Stimulated activated memory B cell treated with anti-CD40 and anti-IgM and Interleukin-4, amounts not matched to agents 10 μg/mL and 1 μg/mL and 100 μg/mL, for 72 hours (primary cell): Measurements from ENCODE around the gene GRN.
"Not testable (repeated sequence)": the region's sequence is repeated elsewhere in the genome, so short reads cannot be mapped to it uniquely, and the experiment has no call there.

ENCODE experiments used
- ATAC-seq: fragments of 150-1000 bp; cut with Tn5 transposase; 2 replicates; pipeline ENCODE4 v1.10.0; 2021
- H3K27ac Mint-ChIP-seq: one replicate; pipeline ENCODE4 v1.8.0; 2022; ENCODE audit warnings: mild to moderate bottlenecking, mixed read lengths
- H3K27me3 Mint-ChIP-seq: one replicate; pipeline ENCODE4 v1.8.0; 2022; ENCODE audit warnings: mixed read lengths
- H3K36me3 Mint-ChIP-seq: one replicate; pipeline ENCODE4 v1.8.0; 2022; ENCODE audit warnings: mixed read lengths
- H3K4me1 Mint-ChIP-seq: one replicate; pipeline ENCODE4 v1.8.0; 2022; ENCODE audit warnings: mixed read lengths
- H3K4me3 Mint-ChIP-seq: one replicate; pipeline ENCODE4 v1.8.0; 2022; ENCODE audit warnings: mild to moderate bottlenecking, moderate library complexity, mixed read lengths
- H3K9me3 Mint-ChIP-seq: one replicate; pipeline ENCODE4 v1.8.0; 2022; ENCODE audit warnings: mixed read lengths

GRN gene

DNA sequence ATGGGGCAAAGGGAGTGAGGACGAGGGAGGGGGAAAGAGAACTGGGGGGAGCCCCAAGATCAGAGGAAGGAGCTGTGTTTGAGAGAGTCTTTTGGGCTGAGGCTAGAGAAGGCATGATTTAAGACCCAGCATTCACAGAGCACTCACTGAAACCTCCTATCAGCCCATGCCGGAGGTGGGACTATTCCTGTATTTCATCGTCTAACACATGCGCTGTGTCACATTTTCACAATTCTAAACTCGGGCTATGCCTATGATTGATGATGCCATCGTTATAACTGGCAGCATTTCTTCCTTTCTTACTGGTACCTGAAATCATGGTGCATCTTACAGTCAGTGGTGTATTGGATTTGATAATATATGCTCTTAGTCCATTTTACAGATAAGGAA, 15.0 kb downstream of the GRN start:
- Mint-ChIP-seq H3K4me3 (no peak overlapping the region), H3K27me3 (peaks cover 24% of the 10 kb centered on the region), H3K27ac (no peak overlapping the region), H3K36me3 (no peaks in the 10 kb centered on the region), H3K4me1 (peaks cover 9% of the 10 kb centered on the region), H3K9me3 (no peaks in the 10 kb centered on the region)
- ATAC-seq: no peak

DNA sequence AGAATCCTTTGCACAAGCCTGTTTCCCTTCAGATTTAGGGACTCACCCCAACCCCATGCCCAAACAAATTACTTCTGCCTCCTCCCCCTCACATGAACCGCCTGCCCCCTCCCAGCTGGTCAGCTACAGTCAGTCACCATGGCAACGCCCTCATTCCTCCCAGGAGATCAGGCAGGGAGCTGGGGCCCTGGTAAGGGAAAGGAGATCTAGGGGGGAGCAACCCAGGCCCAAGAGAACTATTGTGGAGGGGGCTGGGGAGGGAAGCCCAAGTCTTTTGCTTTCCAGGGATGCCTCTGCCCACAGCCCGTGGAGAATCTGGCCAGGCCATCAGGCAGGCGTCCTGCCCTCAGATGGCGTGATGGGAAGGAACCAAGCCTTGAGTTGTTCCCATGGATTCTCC, 15.7 kb downstream of the GRN start:
- H3K4me1 Mint-ChIP-seq: peaks cover 9% of the 10 kb centered on the region
- no peaks in the 10 kb centered on the region for H3K36me3 Mint-ChIP-seq
- H3K27me3 Mint-ChIP-seq: peaks cover 25% of the 10 kb centered on the region
- no peak for ATAC-seq
- H3K9me3 Mint-ChIP-seq: no peaks in the 10 kb centered on the region
- no peak overlapping the region for H3K4me3 Mint-ChIP-seq
- no peak overlapping the region for H3K27ac Mint-ChIP-seq

DNA sequence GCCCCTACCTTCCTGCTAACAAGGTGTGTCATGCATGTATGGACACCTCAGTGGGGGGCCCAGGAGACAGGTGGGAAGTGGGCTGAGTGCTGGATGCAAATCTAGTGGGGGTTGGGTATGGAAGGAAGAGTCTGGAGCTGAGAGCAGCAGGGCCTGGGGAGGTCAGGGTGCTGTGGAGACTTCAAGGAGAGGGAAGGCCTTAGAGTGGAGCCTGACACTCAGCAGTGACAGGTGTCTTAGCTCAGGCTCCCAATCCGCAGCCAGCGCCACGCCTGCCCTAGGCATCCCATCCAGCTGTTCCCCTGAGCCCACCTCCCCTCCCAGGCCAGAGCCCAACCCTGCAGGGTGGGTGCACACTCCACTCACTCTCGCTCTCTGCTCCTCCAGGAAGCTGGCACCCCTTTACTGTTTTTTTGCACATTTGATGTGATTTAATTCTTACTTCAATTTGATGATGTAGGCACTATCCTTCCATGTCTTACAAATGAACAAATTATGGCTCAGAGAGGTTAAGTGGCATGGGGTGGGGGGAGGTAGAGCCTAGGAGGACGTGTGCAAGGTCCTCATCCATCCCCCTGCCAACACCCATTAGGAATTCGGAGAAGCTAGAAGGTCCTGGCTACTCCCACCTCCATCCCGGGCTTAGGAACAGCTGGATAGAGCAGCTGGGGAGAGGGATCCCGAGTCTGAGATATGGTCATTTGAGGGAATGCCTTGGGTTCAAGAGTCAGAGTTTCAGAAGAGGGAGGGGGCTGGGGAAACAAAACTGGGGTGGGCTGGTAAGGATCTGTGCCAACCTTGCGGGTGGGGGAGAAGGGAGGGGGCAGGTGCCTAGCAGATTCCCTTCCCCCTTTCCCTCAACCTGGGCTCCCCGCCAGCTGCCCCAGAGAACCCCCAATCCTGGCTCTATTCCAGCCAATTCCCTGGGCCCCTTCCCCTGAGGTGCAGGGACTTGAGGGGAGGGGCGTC, 16.5 kb downstream of the GRN start:
- Mint-ChIP-seq H3K36me3 (no peaks in the 10 kb centered on the region), H3K27ac (no peak overlapping the region), H3K4me1 (peaks cover 9% of the 10 kb centered on the region), H3K9me3 (no peaks in the 10 kb centered on the region), H3K27me3 (peaks cover 32% of the 10 kb centered on the region), H3K4me3 (no peak overlapping the region)
- ATAC-seq: no peak

DNA sequence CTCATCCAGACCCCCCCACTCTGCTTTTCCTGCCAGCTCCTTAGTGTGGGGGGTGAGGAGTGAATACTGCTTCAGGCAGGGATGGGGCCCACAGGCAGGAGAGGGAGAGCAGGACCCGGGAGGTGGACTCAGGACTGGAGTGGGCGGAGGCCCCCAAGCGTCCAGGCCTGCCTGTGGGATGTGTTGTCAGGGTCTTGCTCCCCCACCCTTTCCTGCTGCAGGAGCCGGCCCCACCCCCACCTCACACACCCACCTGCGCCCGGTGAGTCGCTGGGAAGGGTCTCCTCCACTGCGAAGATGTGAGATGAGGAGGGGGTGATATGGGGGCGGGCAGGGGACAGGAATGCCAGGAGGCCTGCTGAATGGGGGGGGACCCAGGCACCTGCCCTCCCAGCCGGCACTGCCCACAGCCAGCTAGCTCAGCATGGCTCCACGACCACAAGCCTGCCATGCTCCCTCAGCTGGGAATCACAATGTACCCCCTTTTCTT, 17.4 kb downstream of the GRN start:
- no peak for ATAC-seq
- H3K9me3 Mint-ChIP-seq: no peaks in the 10 kb centered on the region
- H3K4me1 Mint-ChIP-seq: peaks cover 9% of the 10 kb centered on the region
- peak overlapping the region; percentile 30 for H3K4me3 Mint-ChIP-seq
- H3K27ac Mint-ChIP-seq: no peak overlapping the region
- H3K27me3 Mint-ChIP-seq: peaks cover 40% of the 10 kb centered on the region
- no peaks in the 10 kb centered on the region for H3K36me3 Mint-ChIP-seq

DNA sequence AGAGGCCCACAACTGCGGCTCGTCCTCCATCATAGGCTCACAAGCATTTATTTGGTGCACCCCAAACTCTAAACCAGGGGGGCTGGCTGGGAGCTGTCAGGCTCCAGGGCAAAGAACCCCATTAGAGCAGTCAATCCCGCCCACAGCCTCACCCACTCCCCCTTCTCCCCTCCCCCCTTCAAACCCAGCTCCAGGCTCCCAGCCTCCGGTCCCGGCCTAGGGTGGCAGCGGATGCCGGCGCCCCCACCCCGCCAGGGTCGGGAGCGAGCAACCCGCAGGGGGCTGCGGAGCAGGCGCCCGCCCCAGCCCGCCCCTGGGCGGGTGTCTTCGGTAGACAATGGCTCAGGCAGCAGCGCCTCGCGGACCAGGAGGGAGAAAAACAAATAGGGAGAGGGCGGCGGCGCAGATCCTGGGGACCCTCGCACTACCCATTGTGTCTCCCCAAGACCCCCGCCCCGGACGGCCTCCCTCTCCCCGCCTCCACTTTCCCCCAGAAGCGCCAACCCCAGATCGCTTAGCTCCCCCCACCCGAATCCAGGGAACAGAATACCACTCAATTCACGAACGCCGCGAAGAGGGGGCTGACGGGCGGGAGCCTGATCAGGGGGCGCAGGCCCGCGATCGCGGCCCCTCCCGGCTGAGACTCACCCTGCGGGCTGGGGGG, 18.0 kb downstream of the GRN start:
- Mint-ChIP-seq H3K27ac (no peak overlapping the region), H3K4me3 (peak overlapping the region; percentile 69), H3K4me1 (peaks cover 9% of the 10 kb centered on the region), H3K36me3 (no peaks in the 10 kb centered on the region), H3K9me3 (no peaks in the 10 kb centered on the region), H3K27me3 (peaks cover 46% of the 10 kb centered on the region)
- ATAC-seq: peak; percentile 46

DNA sequence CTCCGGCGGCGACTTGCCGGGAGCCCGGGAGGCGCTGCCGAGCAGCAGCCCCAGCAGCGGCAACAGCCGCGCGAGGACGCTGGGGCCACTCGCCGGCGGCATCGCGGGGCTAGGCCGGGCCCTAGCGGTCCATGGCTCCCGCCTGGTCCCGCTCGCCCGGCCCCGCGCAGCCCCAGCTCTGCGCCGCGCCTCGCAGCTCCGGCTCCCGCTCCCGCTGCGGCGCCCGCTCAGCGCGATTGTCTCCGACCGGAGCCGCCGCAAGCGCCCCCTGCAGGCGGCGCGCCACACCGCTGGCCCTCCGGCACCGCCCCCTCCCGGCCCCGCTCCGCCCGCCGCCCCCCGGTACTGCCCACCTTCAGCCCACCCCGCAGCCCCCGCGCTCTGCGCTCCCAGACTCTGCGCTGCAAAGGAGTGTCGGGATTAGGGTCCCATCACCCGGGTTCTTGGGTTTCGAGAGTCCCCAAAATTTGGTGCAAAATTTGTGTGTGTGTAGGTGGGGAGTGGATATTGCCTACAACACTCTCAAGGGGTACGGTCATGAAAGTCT, 18.6 kb downstream of the GRN start, which contains the start of gene FAM171A2:
Gene FAM171A2 (minus strand): TSS at position 241 of the 547 bp plus-strand sequence. CDS start 139 bp downstream, at position 102.
- ATAC-seq: peak; percentile 85
- Mint-ChIP-seq H3K27me3 (peaks cover 52% of the 10 kb centered on the region), H3K27ac (no peak within 1 kb of the TSS), H3K4me1 (peaks cover 6% of the 10 kb centered on the region), H3K9me3 (no peaks in the 10 kb centered on the region), H3K36me3 (no peaks in the 10 kb centered on the region), H3K4me3 (peak within 1 kb of the TSS; percentile 69)

DNA sequence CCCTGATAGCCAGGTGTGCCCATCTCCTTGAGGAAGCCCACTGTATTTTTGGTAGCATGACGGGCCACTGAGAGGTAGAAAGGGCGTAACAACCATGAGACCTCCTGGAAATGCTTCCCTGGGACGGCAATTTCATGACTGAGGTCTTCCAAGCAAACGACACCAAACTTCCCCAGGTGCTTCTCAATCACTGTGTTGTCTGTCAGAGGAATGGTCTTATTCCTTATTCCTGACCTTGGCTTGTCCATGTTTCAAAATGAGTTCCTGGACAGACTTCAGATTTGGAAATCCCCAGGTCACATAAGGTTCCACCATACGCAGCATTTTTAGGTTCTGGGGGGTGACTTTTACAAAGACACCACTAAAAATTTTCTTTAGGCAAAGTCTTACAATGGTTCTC, 19.9 kb downstream of the GRN start:
- not testable (repeated sequence) for ATAC-seq, H3K36me3 Mint-ChIP-seq, H3K9me3 Mint-ChIP-seq, H3K4me1 Mint-ChIP-seq, H3K27ac Mint-ChIP-seq
- Mint-ChIP-seq H3K4me3 (peak overlapping the region; percentile 18), H3K27me3 (peaks cover 53% of the 10 kb centered on the region)

DNA sequence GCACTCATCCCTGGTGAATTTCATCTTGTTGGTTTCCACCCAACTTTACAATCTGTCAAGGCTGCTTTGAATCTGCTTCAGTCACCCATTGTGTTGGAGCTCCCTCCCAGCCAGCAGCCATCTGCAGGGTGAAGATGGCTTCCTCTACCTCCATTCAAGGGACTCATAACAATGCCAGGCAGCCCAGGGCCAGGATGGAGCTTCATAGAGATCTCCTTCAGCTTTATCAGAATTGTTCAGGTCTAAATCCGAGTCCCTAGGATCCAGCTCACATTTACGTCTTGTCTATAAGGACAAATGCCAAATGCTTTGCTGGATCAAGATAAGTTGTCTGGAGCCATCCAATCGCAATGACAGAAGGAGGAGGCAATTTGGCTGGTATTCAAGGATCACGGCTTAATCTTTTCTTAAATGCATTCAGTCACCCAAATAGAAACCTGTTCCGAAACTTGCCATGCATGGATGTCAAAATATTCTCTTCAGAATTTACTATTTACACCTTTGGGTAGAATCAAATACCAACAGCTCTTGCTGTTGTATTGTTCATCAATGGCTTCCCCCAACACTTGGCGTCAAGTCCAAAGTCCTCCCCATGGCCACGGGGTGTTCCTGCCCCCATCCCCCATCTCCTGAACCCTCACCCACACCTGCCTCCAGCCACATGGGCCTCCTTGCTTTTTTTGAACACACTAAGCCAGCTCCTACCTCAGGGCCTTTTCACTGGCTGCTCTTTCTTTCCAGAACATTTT, 22.3 kb downstream of the GRN start:
- H3K4me1 Mint-ChIP-seq: no peaks in the 10 kb centered on the region
- no peak for ATAC-seq
- H3K27me3 Mint-ChIP-seq: peaks cover 62% of the 10 kb centered on the region
- no peak overlapping the region for H3K27ac Mint-ChIP-seq
- no peaks in the 10 kb centered on the region for H3K9me3 Mint-ChIP-seq
- no peak overlapping the region for H3K4me3 Mint-ChIP-seq
- H3K36me3 Mint-ChIP-seq: no peaks in the 10 kb centered on the region

DNA sequence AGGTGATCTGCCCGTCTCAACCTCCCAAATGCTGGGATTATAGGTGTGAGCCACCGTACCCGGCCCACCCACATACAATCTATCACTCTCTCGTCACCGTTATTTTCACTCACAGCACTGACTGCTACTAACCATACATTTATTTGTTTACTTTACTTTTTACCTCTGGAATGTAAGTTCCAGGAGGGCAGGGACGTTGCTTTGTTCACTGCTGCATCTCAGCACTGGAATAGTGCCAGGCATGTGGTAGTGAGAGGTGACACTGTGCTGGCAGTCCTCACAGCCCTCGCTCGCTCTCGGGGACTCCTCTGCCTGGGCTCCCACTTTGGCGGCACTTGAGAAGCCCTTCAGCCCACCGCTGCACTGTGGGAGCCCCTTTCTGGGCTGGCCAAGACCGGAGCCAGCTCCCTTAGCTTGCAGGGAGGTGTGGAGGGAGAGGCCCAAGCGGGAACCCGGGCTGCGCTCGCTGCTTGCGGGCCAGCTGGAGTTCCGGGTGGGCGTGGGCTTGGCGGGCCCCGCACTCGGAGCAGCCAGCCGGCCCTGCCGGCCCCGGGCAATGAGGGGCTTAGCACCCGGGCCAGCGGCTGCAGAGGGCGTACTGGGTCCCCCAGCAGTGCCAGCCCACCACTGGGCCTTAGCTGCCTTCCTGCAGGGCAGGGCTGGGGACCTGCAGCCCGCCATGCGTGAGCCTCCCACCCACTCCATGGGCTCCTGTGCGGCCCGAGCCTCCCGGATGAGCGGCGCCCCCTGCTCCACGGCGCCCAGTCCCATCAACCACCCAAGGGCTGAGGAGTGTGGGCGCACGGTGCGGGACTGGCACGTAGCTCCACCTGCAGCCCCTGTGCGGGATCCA, 23.5 kb downstream of the GRN start:
- not testable (repeated sequence) for H3K4me1 Mint-ChIP-seq, H3K27ac Mint-ChIP-seq, H3K9me3 Mint-ChIP-seq, ATAC-seq, H3K36me3 Mint-ChIP-seq, H3K4me3 Mint-ChIP-seq
- H3K27me3 Mint-ChIP-seq: peaks cover 68% of the 10 kb centered on the region

DNA sequence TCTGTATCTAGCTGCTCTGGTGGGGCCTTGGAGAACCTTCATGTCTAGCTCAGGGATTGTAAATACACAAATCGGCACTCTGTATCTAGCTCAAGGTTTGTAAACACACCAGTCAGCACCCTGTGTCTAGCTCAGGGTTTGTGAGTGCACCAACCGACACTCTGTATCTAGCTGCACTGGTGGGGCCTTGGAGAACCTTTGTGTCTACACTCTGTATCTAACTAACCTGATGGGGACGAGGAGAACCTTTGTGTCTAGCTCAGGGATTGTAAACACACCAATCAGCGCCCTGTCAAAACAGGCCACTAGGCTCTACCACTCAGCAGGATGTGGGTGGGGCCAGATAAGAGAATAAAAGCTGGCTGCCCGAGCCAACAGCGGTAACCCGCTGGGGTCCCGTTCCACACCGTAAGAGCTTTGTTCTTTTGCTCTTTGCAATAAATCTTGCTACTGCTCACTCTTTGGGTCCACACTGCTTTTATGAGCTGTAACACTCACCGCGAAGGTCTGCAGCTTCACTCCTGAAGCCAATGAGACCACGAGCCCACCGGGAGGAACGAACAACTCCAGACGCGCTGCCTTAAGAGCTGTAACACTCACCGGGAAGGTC, 24.4 kb downstream of the GRN start:
- H3K27ac Mint-ChIP-seq, H3K4me1 Mint-ChIP-seq, H3K4me3 Mint-ChIP-seq, ATAC-seq, H3K9me3 Mint-ChIP-seq, H3K36me3 Mint-ChIP-seq: not testable (repeated sequence)
- peaks cover 77% of the 10 kb centered on the region for H3K27me3 Mint-ChIP-seq

DNA sequence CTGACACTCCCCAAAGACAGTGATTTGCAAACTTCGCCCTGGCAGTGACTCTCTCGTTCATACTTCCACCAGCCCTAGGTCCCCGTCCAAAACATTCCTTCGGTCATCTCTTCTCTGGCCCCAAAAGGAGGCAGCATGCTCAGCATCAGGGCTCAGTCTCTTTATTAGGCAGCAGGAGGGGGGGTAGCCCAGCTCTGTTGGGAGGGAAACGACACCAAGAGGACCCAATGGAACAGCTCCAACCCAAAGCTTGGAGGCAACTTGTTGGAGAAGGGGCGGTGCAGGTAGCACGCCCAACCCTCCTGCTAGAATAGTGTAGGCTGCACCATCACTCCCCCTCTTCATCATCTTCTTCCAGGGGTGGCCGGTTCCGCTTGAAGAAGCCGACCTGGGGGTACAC, 26.9 kb downstream of the GRN start:
- Mint-ChIP-seq H3K9me3 (no peaks in the 10 kb centered on the region), H3K36me3 (no peaks in the 10 kb centered on the region), H3K27ac (no peak overlapping the region), H3K4me3 (no peak overlapping the region), H3K27me3 (peaks cover 84% of the 10 kb centered on the region), H3K4me1 (peaks cover 12% of the 10 kb centered on the region)
- ATAC-seq: no peak

DNA sequence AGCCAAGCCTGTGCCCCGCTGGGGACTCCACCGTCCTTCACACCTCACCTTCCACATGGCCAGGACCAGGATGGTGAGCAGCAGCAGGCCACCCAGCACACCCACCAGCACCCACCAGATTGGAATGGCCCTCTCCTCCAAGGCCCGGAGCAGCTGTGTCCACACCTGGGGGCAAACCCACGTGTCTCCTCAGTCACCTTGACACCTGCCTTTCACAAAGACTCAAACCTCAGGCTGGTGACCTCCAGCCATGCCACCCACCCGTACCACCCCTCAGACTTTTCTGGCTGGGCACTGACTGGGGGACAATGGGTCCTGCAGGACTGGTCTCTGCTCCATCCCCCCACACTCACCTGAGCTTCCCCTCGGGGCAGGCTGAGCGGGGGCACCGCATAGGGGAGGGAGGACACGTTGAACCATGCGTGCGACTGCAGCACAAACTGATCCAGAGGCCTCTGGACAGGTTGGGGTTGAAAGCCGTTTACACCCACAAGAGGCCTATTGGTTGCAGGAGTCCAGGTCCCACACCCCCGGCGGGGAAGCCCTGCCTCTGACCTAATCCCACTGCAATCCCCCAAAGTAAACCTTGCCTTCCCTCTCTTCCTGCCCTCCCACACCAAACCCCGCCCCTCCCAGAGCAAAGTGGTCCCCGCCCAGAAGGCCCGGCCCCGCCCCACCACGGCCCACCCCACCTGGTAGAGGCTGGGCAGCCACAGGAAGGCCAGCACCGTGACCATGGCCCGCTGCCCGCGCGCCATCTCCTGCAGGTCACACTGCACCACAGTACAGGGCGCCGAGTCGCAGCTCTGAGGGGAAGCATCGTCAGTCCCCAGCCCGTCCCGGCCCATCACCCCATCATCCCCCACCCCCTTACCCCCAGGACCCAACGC, 29.4 kb downstream of the GRN start:
- peaks cover 12% of the 10 kb centered on the region for H3K4me1 Mint-ChIP-seq
- peak; percentile 34 for ATAC-seq
- no peak overlapping the region for H3K4me3 Mint-ChIP-seq
- H3K36me3 Mint-ChIP-seq: no peaks in the 10 kb centered on the region
- no peak overlapping the region for H3K27ac Mint-ChIP-seq
- peaks cover 86% of the 10 kb centered on the region for H3K27me3 Mint-ChIP-seq
- no peaks in the 10 kb centered on the region for H3K9me3 Mint-ChIP-seq
